SK-N-SH treated with all-trans-retinoic acid at 6 μM for 48 hours (cell line): ENCODE data around the gene UBE2Z.

ENCODE experiments used
- ATAC-seq: fragments of 200-7000 bp; cut with Tn5 transposase; 3 replicates; pipeline ENCODE4 v1.9.1; 2020; ENCODE audit warnings: mild to moderate bottlenecking, moderate library complexity
- ARNTL ChIP-seq: fragments of 450-650 bp; formaldehyde crosslinking; IDR thresholded peaks from 2 replicates; pipeline ENCODE4 v1.5.0; 2020; ENCODE audit warnings: low read depth, mild to moderate bottlenecking, moderate library complexity, borderline replicate concordance
- CREB5 ChIP-seq: fragments of 250-450 bp; sonication (Bioruptor Pico); IDR thresholded peaks from 2 replicates; pipeline ENCODE4 v1.5.1; 2020; ENCODE audit warnings: low read depth, mild to moderate bottlenecking, moderate library complexity
- ESRRG ChIP-seq: fragments of 250-450 bp; sonication (Bioruptor Pico); IDR thresholded peaks from 2 replicates; pipeline ENCODE4 v1.6.1; 2021; ENCODE audit warnings: mild to moderate bottlenecking
- GLIS3 ChIP-seq: fragments of 250-450 bp; sonication (Bioruptor Pico); IDR thresholded peaks from 2 replicates; pipeline ENCODE4 v1.5.0; 2020; ENCODE audit warnings: mild to moderate bottlenecking, moderate library complexity
- ISL1 ChIP-seq: fragments of 250-450 bp; sonication (Bioruptor Pico); IDR thresholded peaks from 2 replicates; pipeline ENCODE4 v2.1.2; 2022; ENCODE audit warnings: mild to moderate bottlenecking, moderate library complexity
- OSR1 ChIP-seq: fragments of 250-450 bp; sonication (Bioruptor Pico); IDR thresholded peaks from 2 replicates; pipeline ENCODE4 v1.8.0; 2022; ENCODE audit warnings: moderate library complexity, mild to moderate bottlenecking, inconsistent platforms
- PATZ1 ChIP-seq: fragments of 250-450 bp; sonication (Bioruptor Pico); IDR thresholded peaks from 2 replicates; pipeline ENCODE4 v1.8.0; 2020; ENCODE audit warnings: mild to moderate bottlenecking, moderate library complexity, borderline replicate concordance
- PPARA ChIP-seq: fragments of 250-450 bp; sonication (Bioruptor Pico); IDR thresholded peaks from 2 replicates; pipeline ENCODE4 v1.5.0; 2020; ENCODE audit warnings: mild to moderate bottlenecking, borderline replicate concordance
- RARB ChIP-seq: fragments of 250-450 bp; sonication (Bioruptor Pico); IDR thresholded peaks from 2 replicates; pipeline ENCODE4 v1.8.0; 2021; ENCODE audit warnings: mild to moderate bottlenecking, moderate library complexity
- SNAI2 ChIP-seq: fragments of 250-450 bp; sonication (Bioruptor Pico); IDR thresholded peaks from 2 replicates; pipeline ENCODE4 v1.5.0; 2020; ENCODE audit warnings: mild to moderate bottlenecking, moderate library complexity
- TCF4 ChIP-seq: fragments of 250-450 bp; sonication (Bioruptor Pico); IDR thresholded peaks from 2 replicates; pipeline ENCODE4 v1.8.0; 2021; ENCODE audit warnings: mild to moderate bottlenecking, moderate library complexity, borderline replicate concordance
- TSHZ2 ChIP-seq: fragments of 250-450 bp; sonication (Bioruptor Pico); IDR thresholded peaks from 2 replicates; pipeline ENCODE4 v1.5.0; 2020; ENCODE audit warnings: mild to moderate bottlenecking, moderate library complexity
- ZFP30 ChIP-seq: fragments of 450-650 bp; formaldehyde crosslinking; IDR thresholded peaks from 2 replicates; pipeline ENCODE4 v1.5.0; 2022; ENCODE audit warnings: mild to moderate bottlenecking, moderate library complexity
- ZNF565 ChIP-seq: fragments of 450-650 bp; formaldehyde crosslinking; conservative IDR thresholded peaks from 2 replicates; pipeline ENCODE4 v1.5.0; 2020; ENCODE audit warnings: low read depth, mild to moderate bottlenecking, moderate library complexity
- ZNF70 ChIP-seq: fragments of 450-650 bp; formaldehyde crosslinking; IDR thresholded peaks from 2 replicates; pipeline ENCODE4 v1.5.0; 2020; ENCODE audit warnings: mild to moderate bottlenecking, moderate library complexity

UBE2Z gene

GRCh38 chr17:48972749-48973097, 64.5 kb downstream of the UBE2Z start:
- no peak for ATAC-seq
- TF ChIP-seq ARNTL (CRISPR knock-in tag) (no peak), ZNF70 (no peak), CREB5 (CRISPR knock-in tag) (no peak), ISL1 (CRISPR knock-in tag) (no peak), GLIS3 (CRISPR knock-in tag) (no peak), OSR1 (CRISPR knock-in tag) (no peak), ZNF565 (CRISPR knock-in tag) (no peak), SNAI2 (CRISPR knock-in tag) (no peak), PPARA (CRISPR knock-in tag) (no peak), TSHZ2 (no peak), RARB (CRISPR knock-in tag) (no peak)

DNA sequence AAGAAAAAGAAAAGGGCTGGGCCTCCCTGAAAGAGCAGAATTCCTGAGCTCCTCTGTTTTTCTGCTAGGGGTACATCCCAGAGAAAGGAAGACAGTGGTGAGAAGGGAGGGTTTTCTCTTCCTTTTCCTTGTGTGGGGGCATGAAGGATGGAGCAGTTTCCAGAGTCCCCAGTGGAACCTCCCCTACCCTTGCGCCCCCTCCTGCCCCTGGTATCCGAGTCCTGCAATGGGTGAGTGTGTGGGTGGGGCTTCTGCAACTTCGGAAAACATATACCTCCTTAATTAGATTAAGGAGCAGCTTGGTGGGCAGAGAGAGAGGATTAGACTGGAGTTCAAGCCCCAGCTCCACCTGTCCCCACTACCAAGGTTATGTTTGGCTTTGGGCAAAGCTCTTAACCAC, 65.6 kb downstream of the UBE2Z start:
- TF ChIP-seq PATZ1 (CRISPR knock-in tag) (no peak), TCF4 (CRISPR knock-in tag) (no peak), ZFP30 (CRISPR knock-in tag) (no peak), ARNTL (CRISPR knock-in tag) (no peak), GLIS3 (CRISPR knock-in tag) (no peak), ESRRG (CRISPR knock-in tag) (no peak)

More for the DNA sequence above, 65.6 kb downstream of the UBE2Z start:
- ATAC-seq: no peak
